GM19239 (cell line): Measurements from ENCODE around the gene CKS1B.

Experiments
- DNase-seq: peaks from one replicate; pipeline ENCODE4 v3.0.0; 2011; ENCODE audit warnings: low spot score; ENCODE audit not compliant: insufficient read length
- FAIRE-seq: peaks from 2 replicates; lab custom pipeline; 2011; peaks lifted over from hg19 to GRCh38; lab: Jason Lieb, UNC

CKS1B gene

DNA sequence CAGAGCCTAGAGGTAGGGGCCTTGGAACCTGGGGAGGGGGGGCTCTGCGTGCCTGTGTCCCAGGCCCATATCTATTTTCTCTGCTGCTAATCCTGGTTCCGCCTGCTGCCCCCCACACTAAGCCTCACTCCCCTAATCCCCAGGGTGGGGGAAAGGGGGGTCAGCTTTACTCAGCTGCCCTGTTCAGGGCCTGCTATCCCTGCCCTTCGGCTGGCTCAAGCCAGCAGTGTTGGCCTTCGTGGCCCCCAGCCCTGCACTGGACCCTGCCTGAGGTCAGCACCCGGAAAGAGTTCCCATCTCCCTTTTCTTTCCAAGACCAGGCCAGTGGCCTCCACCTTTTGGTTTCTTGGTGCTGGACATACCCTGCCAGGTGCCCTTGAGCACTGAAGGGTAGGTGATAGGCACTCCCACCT is 36.5 kb downstream of the CKS1B start:
- no peak for DNase-seq
- no peak for FAIRE-seq

DNA sequence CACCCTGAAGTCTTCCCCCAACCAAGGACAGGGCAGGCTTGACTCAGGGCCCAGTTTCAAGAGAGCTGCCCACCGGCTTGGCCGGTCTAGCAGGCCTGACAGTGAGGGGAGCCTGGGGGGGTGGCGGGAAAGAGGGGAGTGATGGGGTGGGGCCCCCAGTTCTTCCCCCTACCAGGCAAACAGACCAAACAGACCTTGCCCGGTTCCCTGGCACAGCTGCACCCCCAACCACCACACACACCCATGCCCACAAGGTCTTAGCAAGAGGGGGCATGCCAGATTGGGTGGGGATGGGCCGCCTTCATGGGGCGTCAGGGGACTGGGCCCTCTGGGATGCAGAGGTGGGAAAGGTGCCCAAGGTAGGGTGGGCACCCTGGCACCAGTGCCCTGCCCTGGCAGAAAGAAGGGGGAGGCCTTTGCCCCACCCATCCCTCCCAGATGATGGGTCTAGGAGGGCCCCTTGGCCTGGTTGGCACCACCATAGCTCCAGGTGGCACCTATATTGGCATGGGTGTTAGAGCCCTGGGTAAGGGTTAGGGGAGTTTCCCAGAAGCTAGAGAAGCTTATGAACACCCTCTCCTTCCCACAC is 37.0 kb downstream of the CKS1B start:
- no peak for FAIRE-seq
- DNase-seq: no peak

DNA sequence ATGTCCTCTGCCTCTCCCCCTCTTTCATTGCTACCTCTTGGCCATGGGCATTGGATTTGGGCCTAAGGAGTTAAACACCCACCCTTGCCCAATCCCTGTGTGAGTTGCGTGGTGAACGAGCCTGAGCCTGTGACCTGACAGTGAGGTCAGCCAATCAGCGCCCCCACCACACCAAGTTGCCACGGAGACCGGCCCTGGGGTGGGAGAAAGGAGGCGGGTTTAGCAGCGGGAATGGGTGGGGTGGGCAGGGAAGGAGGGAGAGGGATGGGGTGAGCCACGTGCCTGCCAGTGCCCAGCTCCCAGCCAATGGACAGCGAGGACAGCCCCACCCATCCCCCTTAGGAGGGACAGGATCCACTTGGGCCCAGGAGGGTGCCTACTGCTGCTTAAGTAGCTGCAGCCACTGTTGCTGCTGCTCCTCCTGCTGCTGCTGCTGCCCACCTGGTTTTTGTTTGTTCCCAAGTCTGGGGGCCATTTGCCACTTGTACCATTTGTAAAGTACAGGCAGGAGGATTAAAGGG is 37.6 kb downstream of the CKS1B start:
- FAIRE-seq (no peak), DNase-seq (no peak)

DNA sequence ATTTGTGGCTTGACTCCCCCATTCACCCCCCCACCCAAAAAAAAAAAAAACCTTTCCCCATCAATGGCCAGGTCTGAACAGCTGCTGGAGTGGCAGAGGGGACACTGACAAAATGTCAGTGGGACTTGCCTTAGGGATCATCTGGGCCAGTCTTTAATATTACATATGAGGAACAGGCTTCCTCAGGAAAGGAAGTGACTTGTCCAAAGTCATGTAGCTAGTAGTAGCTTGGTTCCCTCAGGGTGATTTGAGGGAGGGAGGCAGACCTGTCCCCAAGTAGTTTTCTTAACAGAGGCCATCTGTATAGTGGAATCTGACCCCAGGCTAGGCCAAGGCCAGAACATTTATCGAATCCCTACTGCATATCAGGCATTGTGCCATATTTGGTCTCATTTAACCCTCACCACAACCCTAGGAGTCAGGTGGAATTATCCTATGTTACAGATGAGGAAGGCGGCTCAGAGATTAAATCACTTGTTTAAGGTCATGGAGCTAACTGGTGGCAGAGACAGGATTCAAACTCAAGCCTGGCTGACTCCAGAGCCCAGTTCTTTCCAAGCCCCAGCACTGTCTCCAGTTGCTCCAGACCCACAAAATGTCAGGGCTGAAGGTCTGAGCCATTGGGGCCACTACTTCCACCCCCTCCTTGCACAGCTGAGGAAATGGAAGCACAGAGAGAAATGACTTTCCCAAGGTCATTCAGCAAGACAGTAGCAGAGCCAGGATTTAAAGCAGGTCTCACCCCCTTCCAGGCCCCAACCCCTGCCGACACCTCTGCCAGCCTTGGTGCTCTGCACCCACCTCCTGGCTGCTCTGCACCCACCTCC is 38.5 kb downstream of the CKS1B start:
- DNase-seq (no peak), FAIRE-seq (no peak)

DNA sequence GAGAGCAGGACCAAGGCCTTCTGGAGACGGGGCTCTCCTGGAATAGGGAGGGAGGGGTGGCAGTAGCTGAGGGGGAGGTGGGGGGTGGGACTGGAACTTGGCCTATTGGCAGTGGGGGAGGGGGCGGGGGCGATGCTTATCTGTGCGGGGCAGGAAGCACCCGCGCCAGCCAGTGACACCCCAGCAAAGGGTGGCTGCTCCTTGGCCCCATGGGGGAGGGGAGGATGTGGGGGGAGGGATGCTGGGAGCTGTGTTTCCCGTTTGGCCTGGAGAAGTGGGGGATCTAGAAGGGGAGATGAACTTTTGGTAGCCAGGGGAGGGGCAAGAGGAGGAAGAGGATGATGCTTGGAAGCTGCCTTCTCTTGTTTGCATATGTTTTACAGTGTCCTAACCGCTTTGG is 39.2 kb downstream of the CKS1B start:
- no peak for DNase-seq
- FAIRE-seq: no peak

DNA sequence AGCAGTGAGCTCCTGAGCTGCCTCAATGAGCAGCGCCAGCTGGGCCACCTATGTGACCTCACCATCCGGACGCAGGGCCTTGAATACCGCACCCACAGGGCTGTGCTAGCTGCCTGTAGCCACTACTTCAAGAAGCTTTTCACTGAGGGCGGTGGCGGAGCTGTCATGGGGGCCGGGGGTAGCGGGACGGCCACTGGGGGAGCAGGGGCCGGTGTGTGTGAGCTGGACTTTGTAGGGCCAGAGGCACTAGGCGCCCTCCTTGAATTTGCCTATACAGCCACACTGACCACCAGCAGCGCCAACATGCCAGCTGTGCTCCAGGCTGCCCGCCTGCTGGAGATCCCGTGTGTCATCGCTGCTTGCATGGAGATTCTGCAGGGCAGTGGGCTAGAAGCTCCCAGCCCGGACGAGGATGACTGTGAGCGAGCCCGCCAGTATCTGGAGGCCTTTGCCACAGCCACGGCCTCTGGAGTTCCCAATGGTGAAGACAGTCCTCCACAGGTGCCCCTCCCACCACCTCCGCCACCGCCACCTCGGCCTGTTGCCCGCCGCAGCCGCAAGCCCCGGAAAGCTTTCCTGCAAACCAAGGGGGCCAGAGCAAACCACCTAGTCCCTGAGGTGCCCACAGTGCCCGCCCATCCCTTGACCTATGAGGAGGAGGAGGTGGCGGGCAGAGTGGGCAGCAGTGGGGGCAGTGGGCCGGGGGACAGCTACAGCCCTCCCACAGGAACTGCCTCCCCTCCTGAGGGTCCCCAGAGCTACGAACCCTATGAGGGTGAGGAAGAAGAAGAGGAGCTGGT is 40.4 kb downstream of the CKS1B start:
- no peak for FAIRE-seq
- no peak for DNase-seq

DNA sequence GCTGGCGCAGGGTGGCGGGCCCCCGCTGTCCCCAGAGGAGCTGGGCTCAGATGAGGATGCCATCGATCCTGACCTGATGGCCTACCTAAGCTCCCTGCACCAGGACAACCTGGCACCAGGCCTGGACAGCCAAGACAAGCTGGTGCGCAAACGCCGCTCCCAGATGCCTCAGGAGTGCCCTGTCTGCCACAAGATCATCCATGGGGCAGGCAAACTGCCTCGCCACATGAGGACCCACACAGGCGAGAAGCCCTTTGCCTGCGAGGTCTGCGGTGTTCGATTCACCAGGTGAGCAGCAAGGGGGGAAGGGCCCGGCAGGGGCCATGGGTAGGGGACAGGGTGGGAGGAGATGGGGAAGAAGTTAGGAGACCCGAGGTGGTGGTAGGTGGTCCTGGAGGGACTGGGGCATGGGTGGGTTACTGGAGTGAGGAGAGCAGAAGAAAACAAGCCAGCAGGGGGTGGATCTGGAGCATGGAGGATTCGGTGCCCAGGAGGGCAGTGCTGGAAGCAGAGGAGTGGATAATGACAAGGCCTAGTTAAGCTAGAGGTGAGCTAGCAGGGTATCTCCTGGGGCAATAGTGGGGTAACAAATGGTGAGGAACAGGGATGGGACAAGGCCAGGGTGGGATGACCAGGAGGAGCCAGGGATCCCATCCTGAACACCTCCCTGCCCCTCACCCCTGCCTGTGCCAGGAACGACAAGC is 41.2 kb downstream of the CKS1B start:
- no peak for DNase-seq
- no peak for FAIRE-seq

DNA sequence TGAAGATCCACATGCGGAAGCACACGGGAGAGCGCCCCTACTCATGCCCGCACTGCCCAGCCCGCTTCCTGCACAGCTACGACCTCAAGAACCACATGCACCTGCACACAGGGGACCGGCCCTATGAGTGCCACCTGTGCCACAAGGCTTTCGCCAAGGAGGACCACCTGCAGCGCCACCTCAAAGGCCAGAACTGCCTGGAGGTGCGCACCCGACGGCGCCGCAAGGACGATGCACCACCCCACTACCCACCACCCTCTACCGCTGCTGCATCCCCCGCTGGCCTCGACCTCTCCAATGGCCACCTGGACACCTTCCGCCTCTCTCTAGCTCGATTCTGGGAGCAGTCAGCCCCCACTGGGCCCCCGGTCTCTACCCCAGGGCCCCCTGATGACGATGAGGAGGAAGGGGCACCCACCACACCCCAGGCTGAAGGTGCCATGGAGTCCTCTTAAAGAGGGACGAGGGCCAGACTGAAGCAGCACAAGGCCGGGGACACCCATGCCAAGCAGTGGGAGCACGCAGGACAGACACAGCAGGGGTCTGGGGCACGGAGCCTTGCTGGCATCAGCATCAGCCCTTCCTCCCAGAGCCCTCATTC is 41.9 kb downstream of the CKS1B start:
- DNase-seq (no peak), FAIRE-seq (no peak)

DNA sequence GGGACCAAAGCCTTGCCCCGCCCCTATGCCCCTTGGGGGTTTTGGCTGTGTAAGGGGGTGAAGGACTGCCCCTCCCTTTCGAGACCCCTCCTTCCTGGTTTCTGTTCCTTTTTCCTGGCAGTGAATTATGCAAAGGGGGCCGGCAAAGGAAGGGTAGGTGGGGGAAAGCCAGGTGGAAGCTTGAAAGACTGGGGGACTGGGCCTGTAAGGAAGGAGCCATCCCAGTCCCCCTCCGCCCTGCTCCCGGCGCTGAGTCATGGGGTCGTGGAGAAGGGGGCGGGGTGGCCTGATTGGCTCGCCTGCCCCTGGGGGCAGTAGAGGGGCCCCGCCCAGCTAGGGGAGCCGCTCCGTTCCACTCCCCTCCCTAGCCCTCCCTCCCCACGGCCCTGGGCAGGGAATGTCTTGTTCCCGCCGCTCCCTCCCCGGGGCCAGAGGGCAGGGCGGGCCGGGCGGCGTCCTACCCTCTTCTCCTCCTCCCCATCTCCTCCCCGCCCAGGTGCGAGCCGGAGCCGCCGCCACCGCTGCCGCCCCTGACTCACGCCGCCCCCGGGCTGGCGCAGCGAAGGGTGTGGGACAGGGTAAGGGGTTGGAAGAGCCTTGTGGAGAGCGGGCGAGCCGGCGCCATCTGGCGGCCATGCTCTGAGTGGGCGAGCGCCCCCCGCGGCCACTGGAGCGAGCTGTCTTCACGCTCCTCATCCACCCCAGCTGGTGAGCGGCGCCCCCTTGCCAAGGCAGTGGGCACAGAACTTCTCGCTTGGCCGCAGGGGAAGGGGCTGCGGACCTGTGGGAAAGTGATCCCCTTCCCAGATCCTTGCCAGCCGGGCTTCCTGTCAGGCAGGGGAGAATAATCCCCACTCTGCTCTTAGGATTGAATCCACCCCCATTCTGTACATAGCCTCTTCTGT is 42.8 kb downstream of the CKS1B start:
- FAIRE-seq (peak; percentile 85), DNase-seq (peak; percentile 88)

DNA sequence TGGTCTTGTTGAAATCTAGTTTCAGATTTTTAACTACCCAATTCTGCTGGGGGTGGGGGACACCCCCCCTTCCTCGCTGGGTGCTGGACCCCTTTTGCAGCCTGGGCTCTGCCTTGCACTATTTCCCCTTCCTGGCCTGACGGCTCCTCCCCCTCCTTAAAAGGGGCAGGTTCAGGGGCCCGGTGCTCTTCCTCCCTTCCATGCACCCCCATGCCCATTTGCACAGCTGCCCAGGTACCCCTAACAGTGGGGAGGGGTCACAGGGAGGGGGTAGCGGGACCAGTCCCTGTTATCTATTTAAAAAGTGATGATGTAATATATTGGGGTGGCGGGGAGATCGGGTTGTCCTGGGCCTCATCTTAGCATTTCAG is 43.5 kb downstream of the CKS1B start:
- no peak for DNase-seq
- FAIRE-seq: no peak

DNA sequence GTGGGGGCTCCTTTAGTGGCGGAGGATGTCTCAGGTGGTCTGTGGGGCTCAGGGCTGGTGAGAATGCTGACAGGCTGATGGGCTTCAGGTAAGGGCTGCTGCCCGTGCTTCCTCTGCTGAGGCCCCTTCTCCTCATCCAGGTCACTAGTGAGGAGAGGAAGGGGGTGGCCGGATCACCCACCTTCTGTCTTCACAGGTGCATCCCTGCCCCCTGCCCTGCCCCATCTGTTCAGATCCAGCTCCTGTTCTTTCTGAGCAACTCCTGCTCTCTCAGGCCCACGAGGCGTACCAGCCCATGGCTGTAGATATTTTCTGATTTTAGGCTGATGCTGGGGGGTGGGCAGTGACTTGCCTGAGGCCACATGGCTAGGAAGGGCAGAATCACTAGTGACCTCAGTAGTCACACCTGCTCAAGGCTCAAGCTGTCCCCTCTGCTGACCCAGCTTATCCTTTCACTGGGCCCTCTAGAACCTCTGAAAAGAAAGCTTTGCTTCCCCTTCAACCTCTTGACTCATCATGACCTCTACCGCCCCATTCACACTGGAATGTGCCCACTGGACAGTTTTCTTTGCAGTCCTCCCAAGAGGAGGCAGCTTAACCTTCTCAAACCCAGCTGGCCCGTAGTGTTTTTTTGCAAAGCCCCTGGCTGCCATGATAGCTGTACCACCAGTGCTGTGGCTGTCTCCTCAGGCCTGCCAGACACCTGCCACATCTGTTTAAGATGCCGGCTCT is 44.3 kb downstream of the CKS1B start:
- no peak for FAIRE-seq

DNA sequence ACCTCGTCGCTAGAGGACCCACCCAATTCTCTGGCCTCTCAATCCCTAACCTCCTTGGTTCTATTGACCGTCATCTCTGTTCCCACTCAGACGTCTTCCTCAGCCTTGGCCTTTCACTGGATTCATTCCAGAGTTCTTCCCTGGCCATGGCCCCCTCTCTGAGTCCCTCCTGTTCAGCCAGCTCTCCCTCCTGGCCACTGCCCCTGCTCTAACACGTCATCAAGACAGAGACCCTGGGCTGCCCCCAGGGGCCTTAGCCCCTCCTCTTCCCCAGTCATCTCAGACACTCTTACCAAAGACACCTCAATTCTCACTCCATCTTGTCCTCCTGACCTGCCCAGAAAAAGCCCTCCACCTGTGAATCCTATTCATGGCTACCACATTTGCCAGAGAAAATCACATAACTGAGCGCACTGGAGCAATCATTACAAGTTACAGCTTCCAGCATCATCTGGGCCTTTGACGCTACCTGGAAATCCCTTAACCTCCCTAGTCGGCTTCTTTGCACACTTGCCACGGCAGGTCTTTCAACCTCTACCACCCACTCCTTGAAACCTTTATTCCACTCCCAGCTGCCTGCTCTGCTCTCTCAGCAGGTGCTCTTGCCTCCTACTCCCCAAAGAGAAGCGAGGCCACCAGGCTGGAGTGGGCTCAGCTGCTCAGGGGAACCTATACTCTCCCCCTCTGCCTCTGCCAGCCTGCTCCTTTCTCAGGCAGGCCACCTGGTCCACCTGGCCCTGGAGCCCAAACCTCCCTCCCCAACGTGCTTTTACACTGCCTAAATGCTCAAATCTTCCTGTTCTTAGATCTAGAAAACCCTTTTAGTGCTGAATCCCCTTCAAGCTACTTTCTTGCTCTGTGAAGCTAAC is 45.1 kb downstream of the CKS1B start:
- DNase-seq (no peak), FAIRE-seq (no peak)

More for the DNA sequence above, 44.3 kb downstream of the CKS1B start:
- no peak for DNase-seq

DNA sequence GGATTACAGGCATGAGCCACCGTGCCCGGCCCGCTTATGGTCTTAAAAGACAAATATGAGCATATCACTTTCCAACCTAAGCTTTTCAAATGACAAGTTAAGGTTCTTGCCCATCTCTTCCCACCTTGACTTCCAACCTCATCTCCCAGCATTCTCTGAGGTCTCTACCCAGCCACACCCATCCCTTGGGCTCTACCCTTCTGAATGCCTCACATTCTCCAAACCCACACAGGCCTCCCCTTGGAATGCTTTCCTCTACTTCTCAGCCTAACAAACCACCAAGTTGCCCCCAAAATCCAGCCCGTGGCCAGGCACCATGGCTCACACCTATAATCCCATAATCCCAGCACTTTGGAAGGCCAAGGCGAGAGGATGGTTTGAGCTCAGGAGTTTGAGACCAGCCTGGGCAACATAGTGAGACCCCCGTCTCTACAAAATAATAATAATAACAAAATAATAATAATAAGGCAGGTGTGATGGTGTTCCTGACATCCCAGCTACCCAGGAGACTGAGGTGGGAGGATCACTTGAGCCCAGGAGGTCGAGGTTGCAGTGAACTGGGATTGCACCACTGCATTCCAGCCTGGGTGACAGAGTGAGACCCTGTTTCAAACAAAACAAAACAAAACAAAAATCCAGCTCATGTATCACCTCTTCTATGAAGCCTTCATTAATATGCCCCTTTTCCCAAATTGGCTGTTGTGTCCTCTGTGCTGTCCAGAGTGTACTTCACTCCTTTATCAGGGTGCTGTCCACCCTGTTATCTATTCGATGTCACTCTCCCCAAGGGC is 47.9 kb downstream of the CKS1B start:
- DNase-seq (no peak), FAIRE-seq (no peak)

DNA sequence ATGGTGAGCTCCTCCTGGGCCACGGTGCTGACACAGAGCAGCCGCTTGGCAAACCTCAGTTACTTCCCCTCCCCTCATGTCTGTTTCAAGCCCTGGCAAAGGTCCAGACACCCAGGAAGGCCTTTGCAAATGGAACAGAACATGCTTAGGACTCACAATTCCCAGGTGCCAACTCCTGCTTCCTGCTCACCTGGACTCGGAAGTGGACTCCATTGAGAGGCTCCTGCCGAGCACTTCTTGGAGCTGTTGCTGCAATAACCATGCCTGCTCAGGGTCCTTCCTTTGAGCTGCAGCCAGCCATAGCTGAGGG is 48.4 kb downstream of the CKS1B start:
- FAIRE-seq (no peak), DNase-seq (no peak)

DNA sequence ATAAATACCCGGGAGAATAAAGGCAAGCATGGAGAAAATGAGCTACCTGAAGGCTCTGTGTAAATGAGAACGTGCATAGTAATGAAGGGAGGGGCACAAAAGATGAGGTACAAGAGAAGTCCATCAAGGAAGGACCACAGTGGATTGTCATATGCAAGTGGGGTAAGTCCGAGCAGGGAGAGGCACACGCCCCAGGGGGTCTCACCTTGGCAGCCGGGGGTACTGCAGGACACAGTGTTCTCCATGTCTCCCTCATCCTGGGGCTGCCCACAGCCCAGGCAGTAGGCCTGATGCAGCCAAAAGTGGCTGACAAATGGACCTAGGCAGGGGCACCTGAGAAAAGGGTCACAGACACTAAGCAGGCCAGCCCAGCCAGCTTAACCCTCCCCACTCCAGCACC is 49.1 kb downstream of the CKS1B start:
- no peak for FAIRE-seq

DNA sequence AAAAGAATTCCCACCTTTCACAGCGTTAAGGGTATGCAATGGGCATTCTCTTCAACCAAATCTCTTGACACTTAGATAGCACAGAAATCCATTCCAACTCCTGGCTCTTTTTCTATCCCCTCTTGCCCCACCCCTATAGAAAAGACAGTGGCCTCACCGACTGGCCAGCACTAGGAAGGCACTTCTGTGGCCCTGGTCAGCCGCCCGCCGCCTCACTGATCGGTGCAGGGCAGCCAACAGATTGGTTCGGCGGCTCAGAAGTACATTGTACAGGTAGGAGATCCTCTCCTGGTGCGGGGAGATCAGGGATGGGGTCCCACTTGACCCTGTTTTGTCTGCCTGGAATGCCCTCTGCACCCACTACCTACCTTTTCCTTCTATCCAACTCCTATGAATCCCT is 49.8 kb downstream of the CKS1B start:
- FAIRE-seq: no peak
- DNase-seq: no peak

More for the DNA sequence above, 49.1 kb downstream of the CKS1B start:
- DNase-seq: no peak

DNA sequence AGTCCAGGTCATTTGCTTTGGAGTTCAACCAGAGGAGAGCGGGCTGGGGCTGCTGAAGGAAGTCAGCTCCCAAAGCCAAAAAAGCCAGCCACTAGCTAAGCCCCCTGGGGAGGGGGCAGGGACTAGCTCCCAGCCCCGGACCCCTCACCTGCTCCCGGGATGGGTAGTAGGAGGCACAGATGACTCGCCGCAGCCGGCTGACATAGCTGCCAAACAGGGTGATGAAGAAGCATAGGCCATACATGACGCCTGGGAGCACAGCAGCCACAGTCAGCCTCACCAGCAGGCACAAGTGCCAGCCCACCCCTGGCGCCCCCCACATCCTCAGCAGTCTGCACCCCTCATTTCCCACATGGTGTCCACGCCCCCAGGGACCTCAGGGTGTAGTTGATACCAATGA is 51.7 kb downstream of the CKS1B start:
- DNase-seq (no peak), FAIRE-seq (no peak)
